Measurements from ENCODE around the gene SNF8.

DNA sequence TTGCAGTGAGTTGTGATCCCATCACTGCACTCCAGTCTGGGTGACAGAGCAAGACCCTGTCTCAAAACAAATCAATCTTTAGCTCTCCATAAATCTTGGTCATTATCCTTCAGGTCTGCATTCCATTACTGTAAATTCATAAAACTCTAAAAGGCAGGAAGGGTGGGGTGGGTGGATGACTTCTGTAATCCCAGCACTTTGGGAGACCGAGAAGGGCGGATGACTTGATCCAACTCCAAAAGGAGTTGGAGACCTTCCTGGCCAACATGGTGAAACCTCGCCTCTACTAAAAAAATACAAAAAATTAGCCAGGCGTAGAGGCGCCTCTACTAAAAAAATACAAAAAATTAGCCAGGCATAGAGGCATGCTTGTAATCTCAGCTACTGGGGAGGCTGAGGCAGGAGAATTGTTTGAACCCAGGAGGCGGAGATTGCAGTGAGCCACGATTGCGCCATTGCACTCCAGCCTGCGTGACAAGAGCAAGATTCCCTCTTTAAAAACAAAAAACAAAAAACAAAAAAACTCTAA lies 38.6 kb downstream of the SNF8 start:
- TF ChIP-seq CTCF (IDR thresholded peaks at IDR 0.05; ENCODE audit: poor library complexity, severe bottlenecking) (no peak), EZH2 (IDR thresholded peaks at IDR 0.05; ENCODE audit: borderline replicate concordance, insufficient read depth, low read length, poor library complexity, severe bottlenecking) (no peak), EP300 (conservative IDR thresholded peaks at IDR 0.05; ENCODE audit: poor library complexity, severe bottlenecking) (no peak), RAD21 (conservative IDR thresholded peaks at IDR 0.05) (no peak), SMC3 (conservative IDR thresholded peaks at IDR 0.05; ENCODE audit: poor library complexity) (no peak), POLR2AphosphoS5 (IDR thresholded peaks at IDR 0.05) (no peak)
- TF ChIP-seq, protein P1, sequence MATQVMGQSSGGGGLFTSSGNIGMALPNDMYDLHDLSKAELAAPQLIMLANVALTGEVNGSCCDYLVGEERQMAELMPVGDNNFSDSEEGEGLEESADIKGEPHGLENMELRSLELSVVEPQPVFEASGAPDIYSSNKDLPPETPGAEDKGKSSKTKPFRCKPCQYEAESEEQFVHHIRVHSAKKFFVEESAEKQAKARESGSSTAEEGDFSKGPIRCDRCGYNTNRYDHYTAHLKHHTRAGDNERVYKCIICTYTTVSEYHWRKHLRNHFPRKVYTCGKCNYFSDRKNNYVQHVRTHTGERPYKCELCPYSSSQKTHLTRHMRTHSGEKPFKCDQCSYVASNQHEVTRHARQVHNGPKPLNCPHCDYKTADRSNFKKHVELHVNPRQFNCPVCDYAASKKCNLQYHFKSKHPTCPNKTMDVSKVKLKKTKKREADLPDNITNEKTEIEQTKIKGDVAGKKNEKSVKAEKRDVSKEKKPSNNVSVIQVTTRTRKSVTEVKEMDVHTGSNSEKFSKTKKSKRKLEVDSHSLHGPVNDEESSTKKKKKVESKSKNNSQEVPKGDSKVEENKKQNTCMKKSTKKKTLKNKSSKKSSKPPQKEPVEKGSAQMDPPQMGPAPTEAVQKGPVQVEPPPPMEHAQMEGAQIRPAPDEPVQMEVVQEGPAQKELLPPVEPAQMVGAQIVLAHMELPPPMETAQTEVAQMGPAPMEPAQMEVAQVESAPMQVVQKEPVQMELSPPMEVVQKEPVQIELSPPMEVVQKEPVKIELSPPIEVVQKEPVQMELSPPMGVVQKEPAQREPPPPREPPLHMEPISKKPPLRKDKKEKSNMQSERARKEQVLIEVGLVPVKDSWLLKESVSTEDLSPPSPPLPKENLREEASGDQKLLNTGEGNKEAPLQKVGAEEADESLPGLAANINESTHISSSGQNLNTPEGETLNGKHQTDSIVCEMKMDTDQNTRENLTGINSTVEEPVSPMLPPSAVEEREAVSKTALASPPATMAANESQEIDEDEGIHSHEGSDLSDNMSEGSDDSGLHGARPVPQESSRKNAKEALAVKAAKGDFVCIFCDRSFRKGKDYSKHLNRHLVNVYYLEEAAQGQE (IDR thresholded peaks at IDR 0.05; ENCODE audit: borderline replicate concordance), result no peak
